Measurements from ENCODE around the gene DOLPP1. TPM values are rescaled to one million over a fixed set of nuclear protein-coding genes. Genes with fewer than 3 reads are reported as not detected.

The DOLPP1 gene
- total and polyA plus RNA-seq, 2 of the 8 experiments (the other 6 are each of a cell fraction or from before 2014, with no cell fraction given) = 36.0 to 45.3 TPM

GRCh38 chr9:129124506-129125069 lies 43.7 kb downstream of the DOLPP1 start (continued):
- TF ChIP-seq CHD7 (IDR thresholded peaks at IDR 0.05; ENCODE audit: insufficient replicate concordance, low read length) = no peak
- TF ChIP-seq CEBPB (IDR thresholded peaks at IDR 0.05; ENCODE audit: low read depth, low read length) = no peak
- no peak for TF ChIP-seq SIRT6 (IDR thresholded peaks at IDR 0.05; ENCODE audit: low read length)
- TF ChIP-seq NANOG (IDR thresholded peaks at IDR 0.05; ENCODE audit: insufficient read depth, low read depth, low read length, poor library complexity, severe bottlenecking) = no peak
- no peak for TF ChIP-seq HDAC6 (IDR thresholded peaks at IDR 0.05; ENCODE audit: low read depth, low read length)
- TF ChIP-seq HDAC2 (IDR thresholded peaks at IDR 0.05; ENCODE audit: borderline replicate concordance in 1 of 2, low read depth in 2 of 2, low read length in 2 of 2) = no peak
- TF ChIP-seq CBX8 (IDR thresholded peaks at IDR 0.05; ENCODE audit: borderline replicate concordance, low read depth, low read length) = no peak
- no peak for TF ChIP-seq TBP (IDR thresholded peaks at IDR 0.05; ENCODE audit: low read depth, low read length)
- no peak for TF ChIP-seq CTBP2 (IDR thresholded peaks at IDR 0.05; ENCODE audit: borderline replicate concordance, insufficient read depth, insufficient read length, low read length)
- TF ChIP-seq ATF3 (IDR thresholded peaks at IDR 0.05; ENCODE audit: insufficient read depth, low read depth, low read length) = no peak

All from H1 (cell line).